Esophagus (tissue), 2 donors: Measurements from ENCODE around the gene CSF1. TPM values are rescaled to one million over a fixed set of nuclear protein-coding genes. Genes with fewer than 3 reads are reported as not detected.
A peak's percentile ranks its signal among the peaks of the same experiment; 100 is the strongest.

ENCODE experiments used
- H3K27ac ChIP-seq, 2 donors: one replicate each; pipeline ENCODE4 v1.5.1; 2013; ENCODE audit warnings: low read depth in 2 of 2, mild to moderate bottlenecking in 2 of 2, inconsistent platforms in 1 of 2, low read length in 1 of 2, moderate library complexity in 1 of 2
- H3K27me3 ChIP-seq, 2 donors: one replicate each; pipeline ENCODE4 v1.6.1; 2013; ENCODE audit warnings: low read length in 2 of 2, control low read depth in 1 of 2, mild to moderate bottlenecking in 1 of 2; ENCODE audit not compliant: insufficient read depth in 2 of 2, control insufficient read depth in 1 of 2
- H3K36me3 ChIP-seq, 2 donors: one replicate each; pipeline ENCODE4 v1.6.1; 2013; ENCODE audit warnings: low read length in 1 of 2; ENCODE audit not compliant: control insufficient read depth in 2 of 2, insufficient read depth in 2 of 2
- H3K4me1 ChIP-seq, 2 donors: one replicate each; pipeline ENCODE4 v1.6.1; 2013; ENCODE audit warnings: low read length in 1 of 2; ENCODE audit not compliant: control insufficient read depth in 2 of 2, insufficient read depth in 2 of 2
- H3K4me3 ChIP-seq, 2 donors: one replicate each; pipeline ENCODE4 v1.5.1; 2013; ENCODE audit warnings: low read length in 2 of 2, mild to moderate bottlenecking in 2 of 2, low read depth in 1 of 2, moderate library complexity in 1 of 2
- H3K9me3 ChIP-seq, 2 donors: one replicate each; pipeline ENCODE4 v1.6.1; 2013; ENCODE audit warnings: mild to moderate bottlenecking in 2 of 2, low read depth in 1 of 2, low read length in 1 of 2, moderate library complexity in 1 of 2; ENCODE audit not compliant: control insufficient read depth in 2 of 2, insufficient read depth in 1 of 2
- WGBS, 2 donors: extraction: QIAGEN DNeasy Blood & Tissue Kit; methylation state at CpG; one replicate each; pipeline ENCODE4 v1.1.7; 2013; 5-methylcytosine and 5-hydroxymethylcytosine counted together
- polyA plus RNA-seq, 2 donors: library from polyadenylated mRNA; stranded (reverse); fragments of 200-250 nt; gene quantifications; one replicate each; pipeline ENCODE4 v1.2.3, GENCODE V29; 2013
- donor health status: healthy with polysubstance abuse.
- donor health status: Bipolar disorder and iron deficiency.

CSF1 gene
- polyA plus RNA-seq, 2 donors, result 5.6 to 5.7 TPM

DNA sequence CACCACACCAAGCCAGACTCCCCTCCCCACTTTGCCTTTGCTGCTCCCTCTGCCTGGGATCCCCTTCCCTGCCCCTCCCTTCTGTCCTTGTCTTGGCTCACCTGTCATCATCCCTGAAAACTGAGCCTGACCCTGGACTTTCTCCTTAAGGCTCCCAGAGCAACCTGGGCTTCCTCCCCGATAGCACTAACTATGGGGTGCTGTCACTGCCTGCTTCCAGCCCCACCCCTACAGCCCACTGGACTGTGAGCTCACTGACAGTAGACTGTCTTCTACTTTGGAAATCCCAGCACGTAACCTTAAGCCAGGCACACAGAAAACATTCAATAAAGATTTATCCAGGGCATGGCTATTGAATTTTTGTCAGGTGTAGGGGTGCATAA lies 9.5 kb upstream of the CSF1 start:
- 91 to 96% methylated on average over 2 of the region's 2 CpGs for WGBS, 2 donors
- Histone ChIP-seq H3K4me1 (peaks cover 0 to 4% of the 10 kb centered on the region in 2 donors), H3K4me3 (no peak overlapping the region), H3K9me3 (no peaks in the 10 kb centered on the region), H3K27ac (no peak overlapping the region), H3K36me3 (no peaks in the 10 kb centered on the region), H3K27me3 (no peaks in the 10 kb centered on the region)

- Histone ChIP-seq H3K36me3 (no peaks in the 10 kb centered on the region), H3K27ac (no peak overlapping the region), H3K27me3 (no peaks in the 10 kb centered on the region), H3K4me1 (peaks cover 0 to 2% of the 10 kb centered on the region in 2 donors), H3K9me3 (no peaks in the 10 kb centered on the region), H3K4me3 (no peak overlapping the region)
- WGBS, 2 donors, result 82 to 85% methylated on average over 4 of the region's 4 CpGs
These were observed 9.0 kb upstream of the CSF1 start for GRCh38 chr1:109901524-109902145.

DNA sequence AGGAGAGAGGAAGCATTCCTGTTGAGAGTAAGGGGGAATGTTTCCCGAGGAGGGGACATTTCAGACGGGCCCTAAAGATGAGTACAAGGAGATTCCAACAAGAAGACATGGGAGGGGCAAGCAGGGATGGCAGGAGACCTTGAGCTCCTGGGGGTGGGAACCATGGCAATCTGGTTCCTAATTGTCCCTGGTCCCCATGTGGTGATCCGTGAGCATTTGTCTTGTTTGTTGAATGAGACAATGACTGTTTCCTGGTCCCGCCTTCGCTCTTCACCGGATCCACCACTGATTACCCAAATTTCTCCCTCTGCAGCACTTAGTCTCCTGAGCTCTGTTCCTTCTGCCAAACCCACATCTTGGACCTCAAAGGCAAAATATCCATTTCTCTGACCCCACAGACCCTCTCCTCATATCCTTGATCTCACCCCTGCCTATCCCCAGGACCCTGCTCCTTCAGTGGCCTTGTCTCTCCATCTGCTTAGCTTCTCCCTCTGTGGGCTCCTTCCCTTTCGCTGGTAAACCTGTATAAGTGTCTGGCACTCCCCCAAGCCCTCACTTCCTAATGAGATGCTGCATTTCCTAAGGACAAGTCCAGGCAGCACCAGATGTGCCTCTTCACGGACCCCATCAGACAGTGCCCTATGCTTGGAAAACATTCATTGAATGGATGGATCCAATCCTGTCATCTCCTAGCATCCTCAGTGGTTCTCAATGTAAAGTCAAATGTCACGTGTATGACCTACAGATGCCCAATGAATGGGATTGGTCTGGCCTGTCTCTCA lies 8.3 kb upstream of the CSF1 start:
- 84 to 89% methylated on average over 9 of the region's 9 CpGs for WGBS, 2 donors
- Histone ChIP-seq H3K4me3 (no peak overlapping the region), H3K36me3 (no peaks in the 10 kb centered on the region), H3K4me1 (peaks cover 0 to 2% of the 10 kb centered on the region in 2 donors), H3K9me3 (no peaks in the 10 kb centered on the region), H3K27me3 (no peaks in the 10 kb centered on the region), H3K27ac (no peak overlapping the region)

GRCh38 chr1:109903376-109903930 lies 7.2 kb upstream of the CSF1 start:
- Histone ChIP-seq H3K4me1 (peaks cover 0 to 2% of the 10 kb centered on the region in 2 donors), H3K4me3 (no peak overlapping the region), H3K27me3 (no peaks in the 10 kb centered on the region), H3K36me3 (no peaks in the 10 kb centered on the region), H3K27ac (no peak overlapping the region), H3K9me3 (no peaks in the 10 kb centered on the region)
- 82% methylated on average over 2 of the region's 2 CpGs for WGBS, 2 donors

DNA sequence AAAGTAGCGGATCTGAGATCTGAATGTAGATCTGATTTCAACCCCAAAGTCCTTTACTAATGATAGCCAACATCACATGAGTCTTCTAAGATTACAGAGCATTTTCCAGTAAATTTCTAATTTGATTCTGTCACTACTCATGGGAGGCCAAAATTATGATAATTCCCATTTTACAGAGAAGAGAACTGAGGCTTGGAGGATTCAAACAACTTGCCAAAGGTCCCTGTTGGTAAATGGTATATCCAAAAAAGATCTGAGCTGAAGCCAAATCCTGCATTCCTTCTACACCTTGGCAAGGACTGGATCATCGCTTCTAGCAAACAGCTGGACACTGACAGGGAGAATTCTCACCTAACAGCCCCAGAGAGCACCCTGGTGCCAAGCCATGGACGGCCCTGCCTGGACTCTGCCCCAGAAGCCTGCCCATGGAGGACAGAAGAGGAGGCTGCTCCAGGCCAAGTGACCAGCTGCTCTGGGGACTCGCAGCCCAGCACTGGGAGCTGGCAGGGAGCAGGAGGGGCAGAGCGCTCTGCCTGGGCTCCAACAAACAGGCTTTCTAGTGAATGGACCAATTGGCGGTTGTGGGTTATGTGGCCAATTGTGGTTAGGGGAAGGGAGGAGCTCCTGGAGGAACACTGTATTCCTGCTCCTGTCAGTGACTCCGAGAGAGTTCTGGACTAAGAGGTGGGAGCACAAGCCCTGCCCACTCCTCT lies 6.4 kb upstream of the CSF1 start:
- no peaks in the 10 kb centered on the region for H3K27me3 ChIP-seq
- no peaks in the 10 kb centered on the region for H3K9me3 ChIP-seq
- H3K4me1 ChIP-seq, result peaks cover 0 to 2% of the 10 kb centered on the region in 2 donors
- WGBS, 2 donors, result 78 to 82% methylated on average over 7 of the region's 7 CpGs
- H3K36me3 ChIP-seq, result no peaks in the 10 kb centered on the region
- H3K27ac ChIP-seq, result no peak overlapping the region
- no peak overlapping the region for H3K4me3 ChIP-seq

DNA sequence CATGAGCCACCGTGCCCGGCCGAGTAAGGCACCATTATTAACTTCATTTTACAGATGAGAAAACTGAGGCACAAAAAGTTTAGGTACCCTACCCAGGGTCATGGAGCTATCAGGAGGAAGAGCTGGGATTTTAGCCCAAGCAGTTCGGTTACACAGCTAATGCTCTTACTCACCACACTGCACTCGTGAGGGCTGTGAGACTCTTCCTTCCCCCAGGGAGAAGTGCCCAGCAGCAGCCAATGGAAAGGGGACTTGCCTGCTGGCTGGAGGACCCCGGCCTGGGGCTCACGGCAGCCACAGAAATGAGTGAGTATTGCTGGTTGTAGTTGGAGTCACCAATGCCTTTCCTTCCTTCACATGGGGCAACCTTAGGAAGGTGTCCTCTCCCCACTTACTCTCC lies 5.2 kb upstream of the CSF1 start:
- Histone ChIP-seq H3K4me3 (no peak overlapping the region), H3K36me3 (no peaks in the 10 kb centered on the region), H3K9me3 (no peaks in the 10 kb centered on the region), H3K27ac (no peak overlapping the region), H3K4me1 (peaks cover 2 to 3% of the 10 kb centered on the region in 2 donors), H3K27me3 (no peaks in the 10 kb centered on the region)
- WGBS, 2 donors, result 87 to 93% methylated on average over 7 of the region's 7 CpGs

DNA sequence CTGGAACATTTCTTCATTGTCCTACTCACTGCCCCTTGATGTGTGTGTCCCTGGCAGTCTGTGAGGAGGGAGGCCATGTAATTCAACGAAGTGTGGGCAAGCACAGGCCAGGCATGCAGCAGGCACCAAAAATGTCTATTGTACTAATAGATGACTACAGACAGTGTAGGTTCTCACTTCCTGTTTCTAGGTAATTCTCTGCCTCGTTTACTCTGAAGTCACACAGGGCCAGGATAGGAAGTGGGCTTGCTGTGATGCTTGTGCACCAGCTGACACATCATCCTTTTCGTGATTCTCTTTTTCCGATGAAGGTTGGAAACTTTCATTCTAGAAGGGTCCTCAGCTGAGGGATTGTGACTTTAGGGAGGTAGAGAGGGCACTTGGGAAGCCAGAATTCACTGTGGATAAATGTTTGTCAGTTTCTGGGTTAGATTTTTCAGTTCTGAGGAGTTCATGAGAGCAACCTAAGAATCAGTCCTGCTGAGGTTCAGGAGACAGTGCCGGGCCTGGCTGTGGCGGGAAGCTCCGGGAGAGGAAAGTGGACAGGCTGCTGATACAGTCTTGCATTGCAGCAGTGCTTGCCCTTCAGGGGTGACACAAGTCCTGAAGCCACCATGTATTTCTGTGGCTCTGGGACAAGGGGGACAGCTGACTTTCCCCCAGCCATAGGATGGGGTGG lies 4.3 kb upstream of the CSF1 start:
- 70 to 73% methylated on average over 7 of the region's 7 CpGs for WGBS, 2 donors
- no peaks in the 10 kb centered on the region for H3K27me3 ChIP-seq
- H3K4me3 ChIP-seq, result no peak overlapping the region
- H3K4me1 ChIP-seq, result peaks cover 2 to 3% of the 10 kb centered on the region in 2 donors
- H3K36me3 ChIP-seq, result no peaks in the 10 kb centered on the region
- peak overlapping the region in 1 of 2 donors; percentile 45 for H3K27ac ChIP-seq
- H3K9me3 ChIP-seq, result no peaks in the 10 kb centered on the region

DNA sequence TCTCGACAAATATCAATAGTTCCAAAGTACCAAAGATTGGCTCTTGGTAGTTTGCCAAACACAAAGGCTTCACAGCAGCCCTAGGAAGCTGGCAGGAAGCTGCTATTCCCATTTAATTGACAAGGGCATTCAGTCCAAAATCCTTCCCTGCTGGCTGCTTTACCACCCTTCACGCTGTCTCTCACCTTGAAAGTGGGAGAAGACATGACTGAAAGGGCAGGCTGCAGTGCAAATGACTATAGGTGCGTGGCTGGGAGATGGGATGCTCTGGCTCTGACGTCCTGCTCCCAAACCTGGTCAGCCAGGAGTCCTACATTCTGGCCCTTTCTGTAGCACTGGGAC lies 3.8 kb upstream of the CSF1 start:
- H3K27ac ChIP-seq, result peak overlapping the region in 1 of 2 donors; percentile 45
- H3K4me1 ChIP-seq, result peaks cover 0 to 3% of the 10 kb centered on the region in 2 donors
- H3K9me3 ChIP-seq, result no peaks in the 10 kb centered on the region
- 80 to 86% methylated on average over 4 of the region's 4 CpGs for WGBS, 2 donors
- no peaks in the 10 kb centered on the region for H3K27me3 ChIP-seq
- H3K36me3 ChIP-seq, result no peaks in the 10 kb centered on the region
- H3K4me3 ChIP-seq, result no peak overlapping the region

- H3K36me3 ChIP-seq, result no peaks in the 10 kb centered on the region
- H3K27ac ChIP-seq, result no peak overlapping the region
- no peaks in the 10 kb centered on the region for H3K9me3 ChIP-seq
- peaks cover 1 to 3% of the 10 kb centered on the region in 2 donors for H3K4me1 ChIP-seq
- no peak overlapping the region for H3K4me3 ChIP-seq
- no peaks in the 10 kb centered on the region for H3K27me3 ChIP-seq
- 92 to 94% methylated on average over 1 of the region's 1 CpG for WGBS, 2 donors
These were observed 3.4 kb upstream of the CSF1 start for GRCh38 chr1:109907190-109907774.
